HepG2 (cell line): ENCODE results near the gene SARNP. TPM values are rescaled to one million over a fixed set of nuclear protein-coding genes. Genes with fewer than 3 reads are reported as not detected.

Experiments
- BORCS8-MEF2B ChIP-seq: sonication (generic); formaldehyde crosslinking; IDR thresholded peaks from 2 replicates; pipeline ENCODE4 v1.8.0; 2022; ENCODE audit warnings: mild to moderate bottlenecking, missing genetic modification reagents
- CAMTA2 ChIP-seq: sonication (generic); formaldehyde crosslinking; IDR thresholded peaks from 2 replicates; pipeline ENCODE4 v1.4.0; 2020; ENCODE audit warnings: mild to moderate bottlenecking, missing genetic modification reagents, borderline replicate concordance
- ETV5 ChIP-seq: IDR thresholded peaks from 2 replicates; pipeline ENCODE4 v1.6.1; 2018; ENCODE audit warnings: missing biosample characterization, missing genetic modification reagents, inconsistent platforms, borderline replicate concordance
- HDAC1 ChIP-seq: sonication (generic); formaldehyde crosslinking; IDR thresholded peaks from 2 replicates; pipeline ENCODE4 v1.5.1; 2020; ENCODE audit warnings: mild to moderate bottlenecking, missing genetic modification reagents
- HMG20A ChIP-seq: IDR thresholded peaks from 2 replicates; pipeline ENCODE4 v1.6.1; 2016; ENCODE audit warnings: borderline replicate concordance
- NPAS2 ChIP-seq: sonication (generic); formaldehyde crosslinking; IDR thresholded peaks from 2 replicates; pipeline ENCODE4 v1.8.0; 2022; ENCODE audit warnings: mild to moderate bottlenecking, missing genetic modification reagents, borderline replicate concordance
- REXO4 ChIP-seq: sonication (generic); formaldehyde crosslinking; IDR thresholded peaks from 2 replicates; pipeline ENCODE4 v1.8.0; 2022; ENCODE audit warnings: missing genetic modification reagents, mild to moderate bottlenecking, borderline replicate concordance
- SALL1 ChIP-seq: sonication (generic); formaldehyde crosslinking; IDR thresholded peaks from 2 replicates; pipeline ENCODE4 v1.8.0; 2022; ENCODE audit warnings: mild to moderate bottlenecking, missing genetic modification reagents
- SRSF4 ChIP-seq: fragments of 200-400 bp; formaldehyde crosslinking; IDR thresholded peaks from one replicate; pipeline ENCODE4 v1.6.1; 2018; ENCODE audit warnings: mild to moderate bottlenecking, low read depth, low read length, moderate library complexity; ENCODE audit not compliant: poor library complexity, severe bottlenecking
- ZBTB20 ChIP-seq: sonication (generic); formaldehyde crosslinking; IDR thresholded peaks from 2 replicates; pipeline ENCODE4 v1.8.1; 2023; ENCODE audit warnings: missing genetic modification reagents, low read depth, mild to moderate bottlenecking, borderline replicate concordance
- ZBTB7B ChIP-seq: sonication (generic); formaldehyde crosslinking; IDR thresholded peaks from 2 replicates; pipeline ENCODE4 v1.4.0; 2020; ENCODE audit warnings: missing genetic modification reagents
- ZFP41 ChIP-seq: sonication (generic); formaldehyde crosslinking; IDR thresholded peaks from 2 replicates; pipeline ENCODE4 v1.4.0; 2020; ENCODE audit warnings: mild to moderate bottlenecking, missing genetic modification reagents, borderline replicate concordance
- ZFP82 ChIP-seq: sonication (generic); formaldehyde crosslinking; IDR thresholded peaks from 2 replicates; pipeline ENCODE4 v1.5.1; 2020; ENCODE audit warnings: mild to moderate bottlenecking, missing genetic modification reagents, borderline replicate concordance
- ZFY ChIP-seq: sonication (generic); formaldehyde crosslinking; IDR thresholded peaks from 2 replicates; pipeline ENCODE4 v1.4.0; 2020; ENCODE audit warnings: missing genetic modification reagents
- ZNF3 ChIP-seq: IDR thresholded peaks from 2 replicates; pipeline ENCODE4 v1.7.0; 2017; ENCODE audit warnings: inconsistent platforms
- ZNF317 ChIP-seq: sonication (generic); formaldehyde crosslinking; IDR thresholded peaks from 2 replicates; pipeline ENCODE4 v1.5.0; 2020; ENCODE audit warnings: mild to moderate bottlenecking, missing genetic modification reagents
- ZNF564 ChIP-seq: sonication (generic); formaldehyde crosslinking; IDR thresholded peaks from 2 replicates; pipeline ENCODE4 v1.8.1; 2023; ENCODE audit warnings: mild to moderate bottlenecking, missing genetic modification reagents
- ZNF703 ChIP-seq: sonication (generic); formaldehyde crosslinking; IDR thresholded peaks from 2 replicates; pipeline ENCODE4 v1.5.1; 2020; ENCODE audit warnings: missing genetic modification reagents, mild to moderate bottlenecking, moderate library complexity, borderline replicate concordance
- ZNF775 ChIP-seq: sonication (generic); formaldehyde crosslinking; IDR thresholded peaks from 2 replicates; pipeline ENCODE4 v1.4.0; 2020; ENCODE audit warnings: missing genetic modification reagents, mild to moderate bottlenecking, moderate library complexity, borderline replicate concordance
- polyA plus RNA-seq, 8 experiments: library from polyadenylated mRNA; depleted of rRNA in 3 of 8; stranded (reverse) in 7 of 8; unstranded in 1 of 8; fragments of >200 nt; fragmentation: Illumina TruSeq in 4 of 8; extraction: Trizol in 4 of 8; gene quantifications; 2 replicates each; pipeline versions ENCODE4 v1.2.1 to v1.2.3, GENCODE V29; 2011 to 2016; ENCODE audit warnings: low read depth in 4 of 8, missing spikeins in 1 of 8, mixed read lengths in 1 of 8; ENCODE audit not compliant: insufficient read depth in 1 of 8
- total RNA-seq, 5 experiments: library from RNA; depleted of rRNA; stranded (reverse); fragments of >200 nt; fragmentation: Illumina TruSeq; extraction: Trizol; gene quantifications; 2 replicates each; pipeline ENCODE4 v1.2.3, GENCODE V29; 2016; ENCODE audit warnings: low read depth in 1 of 5
- TF ChIP-seq, protein P1 (sequence below): IDR thresholded peaks from 2 replicates; pipeline ENCODE4 v1.6.1; 2016; ENCODE audit warnings: low read depth, missing genetic modification reagents, missing compliant biosample characterization
- TF ChIP-seq, protein P2 (sequence below): sonication (generic); formaldehyde crosslinking; IDR thresholded peaks from 2 replicates; pipeline ENCODE4 v1.4.0; 2020; ENCODE audit warnings: mild to moderate bottlenecking, missing genetic modification reagents
- TF ChIP-seq, protein P3 (sequence below): sonication (generic); IDR thresholded peaks from 2 replicates; pipeline ENCODE4 v1.6.1; 2016; ENCODE audit warnings: low read depth, borderline replicate concordance

SARNP gene
- total and polyA plus RNA-seq, 2 of the 13 experiments (the other 11 are each of a cell fraction or from before 2014, with no cell fraction given), result 59.0 to 95.4 TPM

DNA sequence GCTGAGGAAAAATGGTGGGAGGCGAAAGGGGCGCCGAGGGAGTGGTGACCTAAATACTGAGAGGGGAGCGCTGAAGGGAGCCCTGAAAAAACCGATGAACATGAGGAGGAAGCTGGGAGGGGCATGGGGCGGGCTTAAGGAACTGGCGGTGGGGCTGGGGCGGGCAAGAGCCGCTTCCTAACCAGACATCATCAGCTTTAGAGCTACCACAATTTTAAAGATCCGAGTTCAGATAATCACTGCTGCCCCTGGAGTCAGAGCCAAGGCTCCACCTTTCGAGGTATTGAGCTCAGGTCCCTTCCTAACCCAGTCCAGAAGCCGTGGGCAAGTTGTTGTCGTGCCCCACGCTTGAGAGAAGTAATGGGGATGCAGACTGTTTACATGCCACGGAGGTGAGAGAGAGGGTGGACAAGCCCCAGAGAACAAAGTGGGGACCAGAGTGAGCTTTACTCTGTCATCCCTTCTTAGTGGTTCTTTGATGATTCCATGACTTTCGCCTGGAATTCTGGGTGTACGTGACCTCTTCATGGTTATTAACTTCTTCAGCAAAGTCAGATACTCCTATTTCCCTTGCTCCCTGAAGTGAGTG, 710 bp upstream of the SARNP start (continued):
- TF ChIP-seq, protein P1, sequence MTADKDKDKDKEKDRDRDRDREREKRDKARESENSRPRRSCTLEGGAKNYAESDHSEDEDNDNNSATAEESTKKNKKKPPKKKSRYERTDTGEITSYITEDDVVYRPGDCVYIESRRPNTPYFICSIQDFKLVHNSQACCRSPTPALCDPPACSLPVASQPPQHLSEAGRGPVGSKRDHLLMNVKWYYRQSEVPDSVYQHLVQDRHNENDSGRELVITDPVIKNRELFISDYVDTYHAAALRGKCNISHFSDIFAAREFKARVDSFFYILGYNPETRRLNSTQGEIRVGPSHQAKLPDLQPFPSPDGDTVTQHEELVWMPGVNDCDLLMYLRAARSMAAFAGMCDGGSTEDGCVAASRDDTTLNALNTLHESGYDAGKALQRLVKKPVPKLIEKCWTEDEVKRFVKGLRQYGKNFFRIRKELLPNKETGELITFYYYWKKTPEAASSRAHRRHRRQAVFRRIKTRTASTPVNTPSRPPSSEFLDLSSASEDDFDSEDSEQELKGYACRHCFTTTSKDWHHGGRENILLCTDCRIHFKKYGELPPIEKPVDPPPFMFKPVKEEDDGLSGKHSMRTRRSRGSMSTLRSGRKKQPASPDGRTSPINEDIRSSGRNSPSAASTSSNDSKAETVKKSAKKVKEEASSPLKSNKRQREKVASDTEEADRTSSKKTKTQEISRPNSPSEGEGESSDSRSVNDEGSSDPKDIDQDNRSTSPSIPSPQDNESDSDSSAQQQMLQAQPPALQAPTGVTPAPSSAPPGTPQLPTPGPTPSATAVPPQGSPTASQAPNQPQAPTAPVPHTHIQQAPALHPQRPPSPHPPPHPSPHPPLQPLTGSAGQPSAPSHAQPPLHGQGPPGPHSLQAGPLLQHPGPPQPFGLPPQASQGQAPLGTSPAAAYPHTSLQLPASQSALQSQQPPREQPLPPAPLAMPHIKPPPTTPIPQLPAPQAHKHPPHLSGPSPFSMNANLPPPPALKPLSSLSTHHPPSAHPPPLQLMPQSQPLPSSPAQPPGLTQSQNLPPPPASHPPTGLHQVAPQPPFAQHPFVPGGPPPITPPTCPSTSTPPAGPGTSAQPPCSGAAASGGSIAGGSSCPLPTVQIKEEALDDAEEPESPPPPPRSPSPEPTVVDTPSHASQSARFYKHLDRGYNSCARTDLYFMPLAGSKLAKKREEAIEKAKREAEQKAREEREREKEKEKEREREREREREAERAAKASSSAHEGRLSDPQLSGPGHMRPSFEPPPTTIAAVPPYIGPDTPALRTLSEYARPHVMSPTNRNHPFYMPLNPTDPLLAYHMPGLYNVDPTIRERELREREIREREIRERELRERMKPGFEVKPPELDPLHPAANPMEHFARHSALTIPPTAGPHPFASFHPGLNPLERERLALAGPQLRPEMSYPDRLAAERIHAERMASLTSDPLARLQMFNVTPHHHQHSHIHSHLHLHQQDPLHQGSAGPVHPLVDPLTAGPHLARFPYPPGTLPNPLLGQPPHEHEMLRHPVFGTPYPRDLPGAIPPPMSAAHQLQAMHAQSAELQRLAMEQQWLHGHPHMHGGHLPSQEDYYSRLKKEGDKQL (CRISPR knock-in tag), result no peak
- TF ChIP-seq ZBTB20 (CRISPR knock-in tag) (no peak), ZNF703 (CRISPR knock-in tag) (no peak), CAMTA2 (CRISPR knock-in tag) (no peak), ZNF564 (CRISPR knock-in tag) (no peak), HMG20A (no peak), ZBTB7B (0 out of 2 replicates have a peak, but pooled peaks have one; percentile 12), ZNF317 (CRISPR knock-in tag) (no peak), ETV5 (CRISPR knock-in tag) (no peak), ZNF775 (CRISPR knock-in tag) (no peak), ZFY (CRISPR knock-in tag) (no peak), ZFP82 (CRISPR knock-in tag) (peak; percentile 72; the same call in 1 of the 2 replicates), HDAC1 (peak; percentile 11), BORCS8-MEF2B (CRISPR knock-in tag) (0 out of 2 replicates have a peak, but pooled peaks have one; percentile 29), ZNF3 (CRISPR knock-in tag) (no peak), SRSF4 (no peak), SALL1 (CRISPR knock-in tag) (no peak), NPAS2 (CRISPR knock-in tag) (no peak), REXO4 (CRISPR knock-in tag) (no peak), ZFP41 (CRISPR knock-in tag) (no peak)
- TF ChIP-seq, protein P2, sequence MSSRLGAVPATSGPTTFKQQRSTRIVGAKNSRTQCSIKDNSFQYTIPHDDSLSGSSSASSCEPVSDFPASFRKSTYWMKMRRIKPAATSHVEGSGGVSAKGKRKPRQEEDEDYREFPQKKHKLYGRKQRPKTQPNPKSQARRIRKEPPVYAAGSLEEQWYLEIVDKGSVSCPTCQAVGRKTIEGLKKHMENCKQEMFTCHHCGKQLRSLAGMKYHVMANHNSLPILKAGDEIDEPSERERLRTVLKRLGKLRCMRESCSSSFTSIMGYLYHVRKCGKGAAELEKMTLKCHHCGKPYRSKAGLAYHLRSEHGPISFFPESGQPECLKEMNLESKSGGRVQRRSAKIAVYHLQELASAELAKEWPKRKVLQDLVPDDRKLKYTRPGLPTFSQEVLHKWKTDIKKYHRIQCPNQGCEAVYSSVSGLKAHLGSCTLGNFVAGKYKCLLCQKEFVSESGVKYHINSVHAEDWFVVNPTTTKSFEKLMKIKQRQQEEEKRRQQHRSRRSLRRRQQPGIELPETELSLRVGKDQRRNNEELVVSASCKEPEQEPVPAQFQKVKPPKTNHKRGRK, result no peak
- TF ChIP-seq, protein P3, sequence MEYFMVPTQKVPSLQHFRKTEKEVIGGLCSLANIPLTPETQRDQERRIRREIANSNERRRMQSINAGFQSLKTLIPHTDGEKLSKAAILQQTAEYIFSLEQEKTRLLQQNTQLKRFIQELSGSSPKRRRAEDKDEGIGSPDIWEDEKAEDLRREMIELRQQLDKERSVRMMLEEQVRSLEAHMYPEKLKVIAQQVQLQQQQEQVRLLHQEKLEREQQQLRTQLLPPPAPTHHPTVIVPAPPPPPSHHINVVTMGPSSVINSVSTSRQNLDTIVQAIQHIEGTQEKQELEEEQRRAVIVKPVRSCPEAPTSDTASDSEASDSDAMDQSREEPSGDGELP, result no peak
